Astrocyte (in vitro differentiated cells and primary cell): ENCODE data around the gene ESPNL. TPM values are rescaled to one million over a fixed set of nuclear protein-coding genes. Genes with fewer than 3 reads are reported as not detected.

Experiments
- DNase-seq: peaks from one replicate; pipeline ENCODE4 v3.0.0-alpha.2; 2010; ENCODE audit warnings: low read depth
- FAIRE-seq: peaks from 2 replicates; lab custom pipeline; 2011; peaks lifted over from hg19 to GRCh38; lab: Jason Lieb, UNC
- H2AFZ ChIP-seq: 2 replicates; pipeline ENCODE4 v1.6.0; 2012; ENCODE audit warnings: low read depth, low read length, inconsistent platforms
- H3K27ac ChIP-seq: 2 replicates; pipeline ENCODE4 v1.5.1; 2011; ENCODE audit warnings: low read depth, low read length, inconsistent platforms
- H3K27me3 ChIP-seq: 2 replicates; pipeline ENCODE4 v1.6.0; 2011; ENCODE audit warnings: low read length, inconsistent platforms; ENCODE audit not compliant: insufficient read depth
- H3K36me3 ChIP-seq: 2 replicates; pipeline ENCODE4 v1.5.1; 2011; ENCODE audit warnings: low read length, inconsistent platforms; ENCODE audit not compliant: insufficient read depth
- H3K4me1 ChIP-seq: 2 replicates; pipeline ENCODE4 v1.5.1; 2011; ENCODE audit warnings: low read length, inconsistent platforms; ENCODE audit not compliant: insufficient read depth
- H3K4me2 ChIP-seq: 2 replicates; pipeline ENCODE4 v1.6.0; 2012; ENCODE audit warnings: low read length, inconsistent platforms
- H3K4me3 ChIP-seq: 2 replicates; pipeline ENCODE4 v1.5.1; 2011; ENCODE audit warnings: low read depth, mild to moderate bottlenecking, low read length, inconsistent platforms; ENCODE audit not compliant: insufficient read depth
- H3K79me2 ChIP-seq: 2 replicates; pipeline ENCODE4 v1.6.0; 2012; ENCODE audit warnings: mild to moderate bottlenecking, low read length, inconsistent platforms; ENCODE audit not compliant: insufficient read depth
- H3K9ac ChIP-seq: 2 replicates; pipeline ENCODE4 v1.6.0; 2012; ENCODE audit warnings: mild to moderate bottlenecking, low read length, inconsistent platforms
- H3K9me3 ChIP-seq: 2 replicates; pipeline ENCODE4 v1.5.1; 2012; ENCODE audit warnings: low read depth, mild to moderate bottlenecking, low read length, inconsistent platforms; ENCODE audit not compliant: insufficient read depth
- H4K20me1 ChIP-seq: 2 replicates; pipeline ENCODE4 v1.6.0; 2012; ENCODE audit warnings: low read length, inconsistent platforms; ENCODE audit not compliant: insufficient read depth
- H3K27ac Mint-ChIP-seq: one replicate; pipeline ENCODE4 v1.8.0; 2021; ENCODE audit warnings: mild to moderate bottlenecking, mixed read lengths; ENCODE audit not compliant: unreplicated experiment
- H3K27me3 Mint-ChIP-seq: one replicate; pipeline ENCODE4 v1.8.0; 2021; ENCODE audit warnings: low read depth, mixed read lengths; ENCODE audit not compliant: unreplicated experiment
- H3K36me3 Mint-ChIP-seq: one replicate; pipeline ENCODE4 v1.8.0; 2021; ENCODE audit warnings: low read depth, mixed read lengths; ENCODE audit not compliant: unreplicated experiment
- H3K4me1 Mint-ChIP-seq: one replicate; pipeline ENCODE4 v1.8.0; 2021; ENCODE audit warnings: low read depth, mixed read lengths; ENCODE audit not compliant: unreplicated experiment
- H3K4me3 Mint-ChIP-seq: one replicate; pipeline ENCODE4 v1.8.0; 2021; ENCODE audit warnings: mild to moderate bottlenecking, moderate library complexity, mixed read lengths; ENCODE audit not compliant: unreplicated experiment
- H3K9me3 Mint-ChIP-seq: one replicate; pipeline ENCODE4 v1.8.0; 2021; ENCODE audit warnings: mild to moderate bottlenecking, mixed read lengths; ENCODE audit not compliant: unreplicated experiment
- CTCF ChIP-seq: IDR thresholded peaks from 2 replicates; pipeline ENCODE4 v1.5.1; 2011; ENCODE audit warnings: low read depth, mild to moderate bottlenecking, inconsistent platforms, low read length, moderate library complexity; ENCODE audit not compliant: insufficient read depth
- EZH2 ChIP-seq: IDR thresholded peaks from 2 replicates; pipeline ENCODE4 v1.6.1; 2012; ENCODE audit warnings: mild to moderate bottlenecking, low read length, inconsistent platforms; ENCODE audit not compliant: insufficient read depth
- total RNA-seq: library from RNA; stranded (reverse); gene quantifications from 2 replicates; pipeline ENCODE4 v1.2.1, GENCODE V29; 2021

Gene ESPNL
- total RNA-seq, 1 donor from 2014 or later = not detected

- no peaks in the 10 kb centered on the region for H3K4me1 Mint-ChIP-seq
- H3K36me3 Mint-ChIP-seq = no peaks in the 10 kb centered on the region
- FAIRE-seq = no peak
Measured at GRCh38 chr2:238129166-238130010, 29.2 kb downstream of the ESPNL start.

GRCh38 chr2:238130111-238130695 lies 30.1 kb downstream of the ESPNL start:
- no peak overlapping the region for H3K9ac ChIP-seq
- no peaks in the 10 kb centered on the region for H3K79me2 ChIP-seq
- H3K27me3 ChIP-seq = no peaks in the 10 kb centered on the region
- H3K9me3 ChIP-seq = no peaks in the 10 kb centered on the region
- no peaks in the 10 kb centered on the region for H3K4me1 ChIP-seq
- no peaks in the 10 kb centered on the region for H3K9me3 Mint-ChIP-seq
- H3K27me3 Mint-ChIP-seq = peaks cover 21% of the 10 kb centered on the region
- H2AFZ ChIP-seq = no peak overlapping the region
- no peak for TF ChIP-seq EZH2
- no peak overlapping the region for H3K4me3 Mint-ChIP-seq
- H3K36me3 Mint-ChIP-seq = no peaks in the 10 kb centered on the region
- FAIRE-seq (no peak), DNase-seq (no peak)
- H3K36me3 ChIP-seq = no peaks in the 10 kb centered on the region
- H3K4me2 ChIP-seq = no peak overlapping the region
- no peak overlapping the region for H3K4me3 ChIP-seq
- no peak overlapping the region for H3K27ac ChIP-seq
- H4K20me1 ChIP-seq = no peaks in the 10 kb centered on the region
- H3K27ac Mint-ChIP-seq = no peak overlapping the region
- H3K4me1 Mint-ChIP-seq = no peaks in the 10 kb centered on the region

More at GRCh38 chr2:238129166-238130010, 29.2 kb downstream of the ESPNL start:
- H3K9me3 Mint-ChIP-seq = no peaks in the 10 kb centered on the region
- H3K27ac ChIP-seq = no peak overlapping the region
- H3K4me2 ChIP-seq = no peak overlapping the region
- no peaks in the 10 kb centered on the region for H4K20me1 ChIP-seq
- no peaks in the 10 kb centered on the region for H3K27me3 ChIP-seq
- no peak overlapping the region for H2AFZ ChIP-seq
- H3K9ac ChIP-seq = no peak overlapping the region
- no peaks in the 10 kb centered on the region for H3K4me1 ChIP-seq
- no peak overlapping the region for H3K27ac Mint-ChIP-seq
- DNase-seq = no peak
- H3K27me3 Mint-ChIP-seq = peaks cover 18% of the 10 kb centered on the region
- no peaks in the 10 kb centered on the region for H3K79me2 ChIP-seq
- H3K36me3 ChIP-seq = no peaks in the 10 kb centered on the region
- H3K4me3 ChIP-seq = no peak overlapping the region
- TF ChIP-seq CTCF (no peak), EZH2 (no peak)
- no peaks in the 10 kb centered on the region for H3K9me3 ChIP-seq
- no peak overlapping the region for H3K4me3 Mint-ChIP-seq

- Mint-ChIP-seq H3K9me3 (no peaks in the 10 kb centered on the region), H3K27ac (no peak overlapping the region), H3K27me3 (peaks cover 24% of the 10 kb centered on the region), H3K4me1 (no peaks in the 10 kb centered on the region), H3K4me3 (no peak overlapping the region), H3K36me3 (no peaks in the 10 kb centered on the region)
- H3K9ac ChIP-seq = no peak overlapping the region
- no peaks in the 10 kb centered on the region for H3K79me2 ChIP-seq
- no peaks in the 10 kb centered on the region for H3K4me1 ChIP-seq
- H3K4me2 ChIP-seq = no peak overlapping the region
- no peaks in the 10 kb centered on the region for H4K20me1 ChIP-seq
- no peak overlapping the region for H2AFZ ChIP-seq
- no peaks in the 10 kb centered on the region for H3K36me3 ChIP-seq
- DNase-seq (no peak), FAIRE-seq (no peak)
- H3K27ac ChIP-seq = no peak overlapping the region
- H3K9me3 ChIP-seq = no peaks in the 10 kb centered on the region
- no peak overlapping the region for H3K4me3 ChIP-seq
- H3K27me3 ChIP-seq = no peaks in the 10 kb centered on the region
- TF ChIP-seq CTCF = no peak
- no peak for TF ChIP-seq EZH2
Measured at GRCh38 chr2:238130696-238131628, 30.8 kb downstream of the ESPNL start.
